Measurements from ENCODE around the gene CD160.

DNA sequence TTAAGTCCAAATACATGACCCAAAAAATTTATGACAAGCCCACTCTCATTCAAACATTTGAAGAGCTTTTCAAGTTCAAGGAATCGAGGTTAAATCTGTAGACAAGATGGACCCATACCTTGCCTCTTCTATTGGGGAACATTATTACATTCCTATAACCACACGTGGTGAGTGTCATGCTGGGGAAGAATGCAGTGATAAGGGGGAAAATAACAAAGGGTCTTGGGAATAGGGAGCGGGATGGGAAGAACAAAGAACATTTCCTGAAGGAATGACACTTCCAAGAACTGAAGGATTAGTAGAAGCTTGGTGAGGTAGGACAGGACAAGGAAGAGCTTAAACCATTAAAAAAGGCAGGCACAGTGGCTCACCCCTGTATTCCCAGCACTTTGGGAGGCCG, 31.0 kb upstream of the CD160 start:
- TF ChIP-seq, protein P1, sequence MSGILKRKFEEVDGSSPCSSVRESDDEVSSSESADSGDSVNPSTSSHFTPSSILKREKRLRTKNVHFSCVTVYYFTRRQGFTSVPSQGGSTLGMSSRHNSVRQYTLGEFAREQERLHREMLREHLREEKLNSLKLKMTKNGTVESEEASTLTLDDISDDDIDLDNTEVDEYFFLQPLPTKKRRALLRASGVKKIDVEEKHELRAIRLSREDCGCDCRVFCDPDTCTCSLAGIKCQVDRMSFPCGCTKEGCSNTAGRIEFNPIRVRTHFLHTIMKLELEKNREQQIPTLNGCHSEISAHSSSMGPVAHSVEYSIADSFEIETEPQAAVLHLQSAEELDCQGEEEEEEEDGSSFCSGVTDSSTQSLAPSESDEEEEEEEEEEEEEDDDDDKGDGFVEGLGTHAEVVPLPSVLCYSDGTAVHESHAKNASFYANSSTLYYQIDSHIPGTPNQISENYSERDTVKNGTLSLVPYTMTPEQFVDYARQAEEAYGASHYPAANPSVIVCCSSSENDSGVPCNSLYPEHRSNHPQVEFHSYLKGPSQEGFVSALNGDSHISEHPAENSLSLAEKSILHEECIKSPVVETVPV (CRISPR knock-in tag; IDR thresholded peaks at IDR 0.05), result no peak
- TF ChIP-seq BACH2 (CRISPR knock-in tag; IDR thresholded peaks at IDR 0.05; ENCODE audit: borderline replicate concordance), result no peak
- TF ChIP-seq ARNTL (CRISPR knock-in tag; IDR thresholded peaks at IDR 0.05; ENCODE audit: borderline replicate concordance, low read depth), result no peak

Data from SK-N-SH treated with all-trans-retinoic acid at 6 μM for 48 hours (cell line).